Stimulated activated CD4-positive, alpha-beta T cell treated with anti-CD3 and anti-CD28 coated beads, Interleukin-12 subunit alpha, Interleukin-12 subunit beta, amount 100 ng/mL, for 4 hours (primary cell): ENCODE data around the gene HLA-DMB.
"Not testable (repeated sequence)": the region's sequence is repeated elsewhere in the genome, so short reads cannot be mapped to it uniquely, and the experiment has no call there.

Experiments used
- DNase-seq: peaks from one replicate; pipeline ENCODE4 v3.0.0-alpha.2; 2020

HLA-DMB gene

DNA sequence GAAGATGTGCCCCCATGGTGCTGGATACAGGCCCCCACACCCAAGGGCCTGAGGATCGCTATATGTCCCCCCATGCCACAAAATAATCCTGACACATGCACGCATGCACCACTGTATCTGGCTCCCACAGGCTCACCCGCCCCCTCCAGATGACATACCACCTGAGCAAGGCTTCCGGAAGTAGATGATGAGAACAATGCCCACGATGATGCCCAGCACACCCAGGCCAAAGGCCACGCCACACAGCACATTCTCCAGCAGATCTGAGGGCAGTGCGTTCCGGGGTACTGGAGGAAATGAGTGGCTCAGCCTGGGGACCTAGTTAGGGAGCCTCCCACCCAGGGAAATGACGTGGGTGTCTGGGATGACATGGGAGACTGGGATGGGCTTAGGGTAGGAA lies 8.3 kb upstream of the HLA-DMB start:
- no peak for DNase-seq

DNA sequence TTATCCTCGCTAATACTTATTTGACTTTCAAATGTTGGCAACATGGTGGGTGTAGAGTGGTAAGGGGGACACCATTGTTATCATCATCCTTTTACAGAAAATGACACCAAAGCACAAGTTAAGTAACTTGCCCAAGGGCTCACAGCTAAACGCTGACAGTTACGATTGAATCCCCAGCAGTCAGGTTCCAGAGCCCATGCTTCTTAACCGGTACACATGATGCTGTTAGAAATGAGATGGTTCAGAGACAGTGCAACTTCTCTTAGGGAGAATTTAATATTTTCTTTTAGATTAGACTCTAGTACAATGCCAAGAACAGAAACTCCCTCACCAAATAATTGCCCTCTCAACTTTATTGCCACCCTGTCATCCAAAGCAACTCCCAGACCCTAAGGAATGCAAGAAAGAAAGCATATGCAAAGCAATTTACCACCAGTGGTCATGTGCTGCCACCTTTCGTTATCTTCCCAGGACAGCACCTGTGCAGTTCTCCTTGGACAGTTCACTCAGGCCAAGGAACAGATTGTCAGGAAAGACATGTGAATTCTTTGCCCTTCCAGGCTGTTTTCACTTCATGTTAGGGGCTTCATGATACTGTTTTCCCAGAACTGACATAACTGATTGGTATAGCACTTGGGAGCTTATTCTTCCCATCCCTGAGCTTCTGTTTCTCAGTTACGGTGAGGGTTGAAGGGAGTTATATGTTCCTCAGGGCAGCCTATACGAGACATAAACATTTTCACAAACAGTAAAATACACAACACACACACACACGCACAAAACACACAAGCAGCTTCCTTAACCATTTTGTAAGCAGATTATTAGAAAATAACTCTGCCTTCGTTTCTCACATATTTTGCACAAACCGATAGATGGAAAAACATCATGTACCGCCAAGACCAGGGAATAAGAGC lies 7.0 kb upstream of the HLA-DMB start:
- DNase-seq = no peak

DNA sequence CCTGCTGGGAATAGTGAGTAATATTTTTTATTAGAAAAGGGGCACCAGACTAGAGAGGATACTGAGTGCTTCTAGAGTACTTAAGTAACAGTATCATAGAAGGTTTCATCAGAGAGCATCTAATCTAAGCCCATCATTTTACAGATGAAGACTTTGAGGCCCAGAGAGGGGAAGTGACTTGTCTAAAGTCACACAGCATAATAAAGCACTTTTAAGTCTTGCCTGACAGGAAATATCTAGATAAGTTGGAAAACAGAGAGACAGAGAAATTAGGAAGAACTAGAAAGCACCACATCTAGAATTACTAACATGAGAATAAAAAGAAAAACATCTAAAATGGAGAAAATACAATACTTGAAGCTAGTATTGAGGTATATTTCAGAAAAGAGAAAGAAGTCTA lies 6.1 kb upstream of the HLA-DMB start:
- DNase-seq = no peak

DNA sequence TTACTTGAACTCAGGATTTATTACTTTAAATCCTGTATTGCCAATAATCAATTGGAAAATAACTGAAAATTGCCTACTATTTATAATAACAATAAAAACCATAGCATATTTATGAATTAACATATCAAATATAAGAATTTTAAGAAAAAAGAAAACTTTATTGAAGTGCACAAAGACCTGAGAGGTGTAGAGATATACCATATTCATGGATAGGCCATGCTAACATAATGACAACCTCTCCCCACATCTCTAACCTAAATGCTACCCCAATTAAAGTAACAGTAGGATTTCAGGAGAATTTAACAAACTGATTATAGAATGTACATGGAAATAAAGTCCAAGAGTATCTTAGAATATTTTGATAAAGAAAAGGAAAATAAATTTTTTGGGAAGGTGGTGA lies 5.1 kb upstream of the HLA-DMB start:
- DNase-seq = no peak

DNA sequence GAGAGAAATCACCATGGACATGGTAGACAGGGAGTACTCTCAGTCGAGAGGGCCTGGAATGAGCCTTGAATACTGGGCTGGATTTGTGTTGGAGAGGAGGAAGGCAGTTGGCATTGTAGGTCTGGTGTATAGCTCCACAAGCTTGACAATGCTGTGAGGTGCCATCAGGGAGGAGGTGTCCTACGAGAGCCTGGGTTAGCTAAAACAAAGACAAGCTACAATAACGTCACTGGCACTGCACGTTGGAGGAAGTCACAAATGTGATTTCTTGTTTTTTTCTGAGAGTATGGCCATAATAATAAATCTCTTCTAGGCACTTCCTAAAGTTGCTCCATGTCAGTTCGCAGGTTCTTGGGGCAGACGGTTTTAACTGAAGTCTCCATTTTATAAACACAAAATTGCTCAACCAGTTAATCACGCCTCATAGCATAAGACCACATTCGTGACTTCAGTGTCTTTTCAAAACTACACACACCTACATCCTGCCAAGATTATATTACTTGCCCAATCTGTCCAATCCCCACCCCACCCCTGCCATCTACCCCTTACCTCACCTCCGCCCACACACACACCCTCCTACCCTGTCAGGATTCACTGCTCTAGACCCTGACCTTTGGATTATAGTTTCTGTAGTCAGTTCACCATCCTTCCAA lies 4.4 kb upstream of the HLA-DMB start:
- DNase-seq = no peak

DNA sequence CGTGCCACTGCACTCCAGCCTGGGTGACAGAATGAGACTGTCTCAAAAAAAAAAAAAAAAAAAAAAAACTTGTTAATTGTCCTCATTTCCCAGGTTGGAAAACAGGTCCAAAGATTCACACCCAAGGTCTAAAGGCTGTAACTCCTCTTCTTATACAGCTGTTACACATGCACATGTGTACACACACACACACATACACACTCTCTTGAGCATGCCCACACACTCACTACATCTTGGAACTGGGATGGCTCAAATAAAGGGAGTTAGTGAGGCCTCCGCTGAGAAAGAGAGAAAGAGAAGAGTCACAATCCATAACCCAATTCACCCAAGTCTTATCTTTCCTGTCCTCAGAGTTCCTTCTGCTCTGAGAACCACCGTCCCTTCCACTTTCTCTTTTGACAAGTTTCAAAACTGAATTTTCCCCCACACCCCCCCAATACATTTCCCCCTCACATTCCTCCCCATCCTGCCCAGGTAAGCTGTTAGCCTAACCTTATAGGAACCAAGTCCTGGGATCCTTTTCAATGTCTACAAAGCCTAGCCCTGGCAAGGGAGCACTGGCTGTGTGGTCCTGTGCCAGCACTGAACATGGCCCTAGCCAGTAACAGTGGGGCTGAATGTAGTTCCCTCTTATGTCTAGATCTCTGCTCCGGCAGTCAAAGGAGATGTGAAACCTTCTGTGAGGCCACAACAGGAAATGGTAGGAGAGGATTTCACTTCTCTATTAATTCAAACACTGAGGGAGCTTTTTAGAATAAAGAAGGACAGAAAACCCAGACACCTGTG lies 3.2 kb upstream of the HLA-DMB start:
- no peak for DNase-seq

DNA sequence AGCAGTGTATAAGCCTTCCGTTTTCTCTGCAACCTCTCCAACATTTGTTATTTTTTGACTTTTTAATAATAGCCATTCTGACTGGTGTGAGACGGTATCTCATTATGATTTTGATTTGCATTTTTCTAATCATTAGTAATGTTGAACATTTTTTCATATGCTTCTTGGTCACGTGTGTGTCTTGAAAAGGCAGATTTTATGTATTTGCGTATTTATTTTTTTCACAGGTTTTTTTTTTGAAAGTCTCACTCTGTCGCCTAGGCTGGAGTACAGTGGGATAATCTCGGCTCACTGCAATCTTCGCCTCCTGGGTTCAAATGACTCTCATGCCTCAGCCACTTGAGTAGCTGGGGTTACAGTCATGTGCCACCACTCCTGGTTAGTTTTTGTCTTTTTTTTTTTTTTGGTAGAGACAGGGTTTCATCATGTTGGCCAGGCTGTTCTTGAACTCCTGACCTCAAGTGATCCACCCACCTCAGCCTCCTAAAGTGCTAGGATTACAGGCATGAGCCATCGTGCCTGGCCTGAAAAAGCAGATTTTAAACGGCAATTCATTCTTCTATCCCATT lies 1.8 kb upstream of the HLA-DMB start:
- DNase-seq = not testable (repeated sequence)

DNA sequence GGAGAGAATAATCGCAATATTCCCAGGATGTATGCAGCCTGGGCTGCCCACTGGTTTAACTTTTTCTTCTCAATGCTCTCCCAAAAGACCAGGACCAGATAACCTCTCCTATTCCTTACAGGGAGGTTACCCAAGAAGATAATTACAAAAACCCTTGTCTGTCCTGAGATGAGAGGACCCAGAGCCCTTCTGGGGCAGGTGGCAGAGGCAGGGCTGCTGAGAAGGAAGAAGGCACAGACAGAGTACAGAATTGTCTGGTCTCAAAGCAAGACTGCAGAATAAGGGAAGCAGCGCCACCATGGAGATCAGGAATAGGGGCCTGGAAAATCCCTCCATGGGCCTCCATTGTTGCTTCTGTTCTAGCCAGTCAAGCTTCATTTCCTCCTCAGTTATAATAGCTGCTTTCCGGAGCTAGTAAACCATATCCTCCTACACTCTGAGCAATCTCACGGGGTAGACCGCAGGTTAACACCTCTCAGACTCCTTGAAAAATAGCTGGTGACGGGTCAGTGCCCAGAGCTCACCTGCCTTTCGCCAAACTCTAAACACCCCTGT lies 463 bp upstream of the HLA-DMB start:
- DNase-seq = peak; percentile 16

DNA sequence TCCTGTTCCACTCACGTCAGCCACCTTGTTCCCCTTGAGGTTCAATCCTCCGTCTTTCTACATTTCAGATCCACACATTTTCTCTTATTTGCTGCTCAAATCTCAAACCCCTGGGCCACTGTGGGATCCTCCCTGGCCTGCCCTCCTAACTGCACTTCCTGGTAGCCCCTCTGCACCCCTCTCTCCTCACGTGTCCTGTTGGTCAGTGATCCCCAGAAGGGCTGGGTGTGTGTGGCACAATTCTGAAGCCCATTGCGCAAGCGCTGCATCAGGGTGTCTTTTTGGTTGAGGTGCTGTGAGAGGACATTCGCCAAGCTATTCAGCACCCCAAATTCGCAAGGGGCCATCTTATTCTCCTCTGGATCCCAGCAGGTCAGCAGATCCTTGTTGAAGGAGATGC lies 2.3 kb downstream of the HLA-DMB start:
- DNase-seq = no peak

DNA sequence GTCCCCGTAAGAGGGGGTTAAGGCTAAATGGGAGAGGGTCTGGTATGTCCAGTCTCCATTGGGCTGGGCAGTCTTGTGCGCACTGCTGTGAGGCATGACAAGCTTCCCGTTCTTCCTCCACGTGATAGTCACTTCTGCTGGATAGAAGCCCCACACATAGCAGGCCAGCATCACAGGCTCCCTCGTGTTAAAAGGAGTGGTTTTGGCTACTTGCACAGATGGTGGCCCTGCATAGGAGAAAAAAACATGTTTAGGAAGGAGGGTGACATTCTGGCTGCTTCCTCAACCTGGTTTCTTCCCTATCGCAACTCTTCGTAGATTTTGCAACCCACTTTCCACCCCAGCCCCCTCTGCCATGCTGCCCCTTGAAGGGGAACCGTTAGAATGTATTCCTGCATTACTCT lies 3.6 kb downstream of the HLA-DMB start:
- DNase-seq = no peak

DNA sequence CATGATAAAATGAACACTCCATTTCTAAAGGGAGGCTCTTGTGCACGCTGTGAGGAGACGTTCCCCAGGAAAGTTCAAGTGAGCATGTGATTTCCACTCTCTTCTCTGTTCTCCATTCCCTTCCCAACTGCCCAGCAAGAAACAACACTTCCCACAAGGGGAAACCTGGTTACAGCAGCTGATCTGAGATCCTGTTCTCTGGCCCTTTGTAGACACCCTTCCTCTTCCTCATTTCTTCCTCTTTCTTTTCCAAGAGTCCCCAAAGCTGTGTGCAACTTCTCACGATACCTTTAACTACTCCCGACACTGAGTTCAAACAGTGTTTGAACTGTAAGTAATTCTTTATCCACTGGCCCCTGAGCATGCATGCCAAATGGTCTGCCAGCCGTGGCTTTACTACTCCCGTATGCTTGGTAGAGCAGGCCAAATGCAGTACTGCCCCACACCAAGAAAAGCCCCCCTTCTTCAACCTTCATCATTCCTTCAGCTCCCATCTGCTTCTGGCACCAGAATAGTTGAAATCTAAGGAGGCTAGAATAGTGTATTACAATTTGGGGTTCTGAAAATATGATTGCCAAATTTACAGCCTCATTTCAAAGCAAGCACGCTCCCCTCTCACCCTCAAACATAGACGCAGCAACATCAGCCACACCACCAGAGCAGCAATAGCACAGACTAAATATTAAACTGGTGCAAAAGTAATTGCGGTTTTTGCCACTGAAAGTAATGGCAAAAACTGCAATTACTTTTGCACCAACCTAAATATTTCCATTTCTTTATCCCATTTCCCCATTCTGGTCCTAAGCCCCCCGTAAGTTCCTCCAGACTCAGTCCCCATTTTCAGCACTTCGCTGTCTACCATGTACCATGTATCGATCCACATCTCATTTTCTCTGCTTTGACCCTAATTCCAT lies 4.3 kb downstream of the HLA-DMB start:
- DNase-seq = no peak

DNA sequence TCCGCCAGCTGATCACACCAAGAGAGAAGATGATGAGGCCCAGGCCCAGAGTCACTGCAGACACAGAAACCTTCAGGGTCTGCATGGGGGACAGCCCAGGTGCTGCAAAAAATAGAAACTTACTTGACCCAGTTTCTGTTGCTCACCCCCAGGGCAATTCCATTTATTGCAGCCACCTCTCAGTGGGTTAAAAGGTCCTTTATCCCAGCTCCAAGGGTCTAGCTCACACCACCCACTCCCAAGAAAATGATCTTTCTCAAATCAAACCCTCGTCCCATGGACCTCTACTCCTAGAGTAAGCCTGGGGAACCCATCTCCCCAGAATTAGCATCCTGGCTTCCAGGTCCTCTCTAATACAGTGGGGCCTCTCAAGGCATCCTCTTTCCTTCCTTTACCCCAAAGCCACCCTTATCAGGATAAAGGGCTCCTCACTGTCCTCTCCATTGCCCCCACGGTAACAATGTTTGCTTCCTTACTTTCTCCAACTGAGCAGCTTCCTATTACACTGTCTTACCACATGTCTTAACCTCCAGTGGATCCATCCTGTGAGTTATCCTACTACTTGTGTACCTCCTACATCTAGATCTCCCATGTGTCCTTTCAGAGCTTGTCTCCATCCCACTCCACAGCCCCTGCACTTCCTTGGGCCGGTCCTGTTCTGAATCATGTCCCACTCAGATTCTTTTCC lies 5.1 kb downstream of the HLA-DMB start:
- DNase-seq = no peak

DNA sequence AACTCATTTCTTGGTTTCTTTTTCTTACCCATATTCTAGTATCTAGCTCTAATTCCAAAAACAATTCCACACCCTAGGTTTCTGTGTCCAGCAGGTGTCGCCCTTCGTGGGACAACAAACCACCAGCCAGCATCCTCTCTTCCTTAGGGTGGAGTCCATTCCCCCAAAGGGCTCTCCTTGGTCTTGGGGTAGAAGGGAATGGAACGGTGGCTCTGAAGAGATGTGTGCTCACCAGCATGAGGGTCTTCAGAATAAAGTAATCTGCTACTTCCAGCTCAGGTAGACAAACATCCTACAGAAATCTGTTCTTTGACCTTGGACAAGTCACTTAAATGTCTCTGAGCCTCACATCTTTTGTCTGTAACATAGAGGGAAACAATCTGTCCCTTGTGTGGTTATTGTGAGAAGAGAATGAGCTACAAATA lies 7.2 kb downstream of the HLA-DMB start:
- DNase-seq = peak; percentile 76

DNA sequence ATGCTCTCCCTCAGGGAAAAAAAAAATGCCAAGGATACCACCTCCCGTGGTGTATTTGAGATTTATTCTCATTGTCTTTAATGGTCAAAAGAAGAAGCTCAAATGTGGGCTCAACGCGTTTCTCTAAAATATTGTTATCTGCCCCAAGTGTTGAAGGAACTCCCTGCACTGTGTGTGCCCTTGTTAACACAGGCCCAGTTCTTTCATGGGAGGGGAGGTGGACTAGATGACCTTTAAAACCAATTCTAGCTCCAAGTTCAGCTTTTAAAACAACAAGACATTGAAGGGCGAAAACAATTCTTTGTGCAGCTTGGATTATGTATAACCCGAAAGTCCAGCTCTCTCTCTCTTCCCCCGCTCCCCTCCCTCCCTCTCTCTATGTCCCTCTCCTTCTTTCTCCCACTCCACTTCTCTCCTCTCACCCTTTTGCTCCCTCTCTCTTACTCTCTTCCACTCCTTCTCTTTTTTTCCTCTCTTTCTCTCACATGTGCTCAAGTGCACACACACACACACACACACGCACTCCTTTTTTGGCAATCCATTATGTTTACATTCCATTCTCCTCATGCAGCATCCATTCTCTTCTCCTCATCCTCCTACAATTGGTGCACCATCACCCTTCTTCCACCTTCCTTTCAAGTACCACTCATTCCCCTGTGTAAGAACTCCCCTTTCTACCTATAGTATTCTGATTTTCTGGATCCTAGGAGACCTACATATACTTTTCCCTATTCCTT lies 8.5 kb downstream of the HLA-DMB start:
- DNase-seq = no peak

DNA sequence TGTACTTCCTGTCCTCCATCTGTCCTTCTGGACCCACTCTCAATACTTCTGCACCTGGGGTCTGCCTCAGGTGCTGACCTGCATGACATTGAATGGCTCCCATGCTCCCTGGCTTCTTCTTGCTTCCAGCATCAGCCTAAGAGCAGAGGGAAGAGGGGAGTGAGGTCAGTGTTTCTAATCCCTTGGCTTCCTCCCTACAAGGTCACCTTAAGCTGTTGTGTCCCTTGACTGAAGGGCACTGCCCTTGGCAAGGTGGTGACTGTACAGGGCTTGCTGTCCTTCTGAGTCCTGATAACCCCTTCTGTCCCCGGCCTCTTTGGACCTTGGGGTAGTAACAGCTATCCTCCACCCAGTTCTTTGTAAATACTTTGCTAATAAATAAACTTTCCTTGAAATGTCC lies 9.6 kb downstream of the HLA-DMB start:
- no peak for DNase-seq

DNA sequence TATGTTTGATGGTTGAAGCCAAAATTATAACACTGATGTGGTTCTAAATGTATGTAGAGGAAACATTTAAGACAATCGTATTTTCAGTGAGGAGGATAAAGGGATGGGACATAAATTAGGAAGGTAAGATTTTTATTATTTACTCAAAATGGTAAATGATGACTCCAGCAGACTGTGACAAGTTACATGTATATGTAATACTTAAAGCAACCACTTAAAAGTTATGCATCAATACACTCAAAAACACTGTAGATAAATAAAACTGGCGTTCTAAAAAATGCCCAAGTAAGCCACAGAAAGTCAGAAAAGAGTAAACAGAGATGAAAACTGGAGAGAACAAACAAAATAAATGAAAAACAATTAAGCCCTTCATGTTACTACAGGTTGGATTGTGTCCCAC lies 18.7 kb downstream of the HLA-DMB start:
- no peak for DNase-seq

DNA sequence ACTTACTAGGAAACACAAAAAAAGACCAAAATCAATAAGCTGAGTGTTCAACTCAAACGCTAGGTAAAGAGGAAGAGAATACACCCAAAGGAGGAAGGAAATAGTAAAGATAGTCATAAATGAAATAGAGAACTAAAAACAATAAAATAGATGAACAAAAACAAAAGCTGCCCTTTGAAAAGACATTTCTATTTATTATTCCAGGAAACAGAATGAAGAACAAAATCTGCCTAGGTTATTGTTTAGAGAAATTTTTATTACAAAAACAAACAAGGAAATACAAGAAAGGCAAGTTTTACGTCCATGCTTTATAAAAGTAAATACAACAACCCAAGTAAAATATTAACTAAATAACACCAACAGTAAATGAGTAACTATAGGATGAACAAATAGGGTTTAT lies 20.1 kb downstream of the HLA-DMB start:
- DNase-seq = no peak

DNA sequence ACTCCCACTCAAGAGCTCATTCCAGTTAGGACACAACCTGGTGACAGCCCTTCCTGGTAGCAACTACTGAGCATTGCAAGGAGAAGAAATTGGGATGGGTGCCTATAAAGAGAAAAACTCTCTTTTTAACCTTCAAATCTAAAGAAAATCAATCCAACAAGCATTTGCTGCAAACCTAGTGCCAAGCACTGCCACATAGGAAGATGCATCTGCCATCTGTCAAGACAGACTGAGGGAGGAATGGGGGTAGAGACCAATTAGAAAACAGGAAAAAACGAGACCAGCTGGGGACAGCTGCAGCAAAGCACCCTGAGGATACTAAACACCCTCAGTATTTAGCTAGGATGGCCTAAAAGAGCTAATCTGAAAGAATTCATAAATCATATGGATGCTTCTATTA lies 27.9 kb downstream of the HLA-DMB start:
- DNase-seq = no peak

DNA sequence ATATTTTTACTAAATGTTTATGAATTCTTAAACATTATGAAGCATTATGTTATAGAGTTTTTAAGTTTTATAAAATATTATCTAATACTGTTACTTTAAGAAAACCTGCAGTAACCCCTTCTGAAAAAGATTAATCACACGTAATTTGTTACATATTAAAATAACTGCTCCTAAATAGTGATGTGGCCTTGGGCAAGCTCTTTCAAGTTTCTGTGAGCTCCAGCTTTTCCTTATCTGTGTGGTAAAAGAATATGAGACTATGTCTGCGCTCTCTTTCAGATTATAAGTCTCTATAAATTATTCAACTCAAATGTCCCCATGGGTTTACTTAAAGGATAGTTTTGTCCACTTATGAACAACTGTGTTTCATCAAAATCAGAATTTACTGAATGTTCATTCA lies 31.9 kb downstream of the HLA-DMB start:
- DNase-seq = no peak

DNA sequence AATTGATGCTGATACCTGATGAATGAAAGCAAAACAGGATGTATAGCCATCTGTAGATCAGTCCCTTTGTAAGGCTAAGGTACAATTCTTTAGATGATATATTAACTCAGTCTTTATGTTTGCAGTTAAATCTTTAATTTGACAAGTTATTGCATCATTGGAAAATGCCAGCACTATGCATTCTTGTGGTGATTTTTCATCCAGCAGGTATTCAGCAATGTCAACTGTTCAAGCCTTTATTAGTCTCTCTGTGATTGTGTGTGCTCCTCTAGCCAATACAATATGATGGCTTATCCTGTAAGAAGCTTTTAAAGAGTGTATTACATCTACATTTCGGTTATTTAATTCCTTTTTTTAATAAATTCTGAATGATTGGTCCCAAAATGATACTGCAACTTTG lies 34.3 kb downstream of the HLA-DMB start:
- no peak for DNase-seq

DNA sequence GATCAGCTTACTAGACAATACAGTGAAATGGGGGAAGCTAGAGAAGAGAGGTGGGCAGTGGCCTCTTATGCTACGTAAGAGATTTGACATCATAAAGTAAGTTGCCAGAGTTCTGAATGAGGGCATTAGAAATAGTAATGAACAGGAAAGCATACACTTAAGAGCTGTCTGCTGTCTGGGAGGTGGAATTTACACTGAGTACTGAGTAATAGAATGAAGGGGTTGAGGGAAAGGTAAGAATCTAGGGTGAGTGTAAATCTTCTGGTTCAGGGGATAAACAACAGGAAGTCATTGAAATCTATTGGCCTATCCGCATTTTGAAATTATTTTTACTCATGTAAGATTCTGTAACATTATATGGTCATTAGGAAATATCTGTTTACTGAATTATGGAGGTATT lies 35.8 kb downstream of the HLA-DMB start:
- DNase-seq = no peak
